SU-DHL-6 (cell line): ENCODE data around the gene KRT32.

Experiments
- EZH2phosphoT487 ChIP-seq: fragments of 200-600 bp; sonication (generic), shearing (Covaris generic); conservative IDR thresholded peaks from 2 replicates; pipeline ENCODE4 v1.6.1; 2018; ENCODE audit warnings: mild to moderate bottlenecking, antibody characterized with exemption, low read length, moderate library complexity, mixed read lengths
- TF ChIP-seq, protein P1 (sequence below): fragments of 200-600 bp; sonication (generic); IDR thresholded peaks from one replicate; pipeline ENCODE4 v1.5.1; 2017; ENCODE audit warnings: antibody characterized with exemption, mild to moderate bottlenecking, low read length, moderate library complexity; ENCODE audit not compliant: insufficient read depth, poor library complexity, severe bottlenecking

DNA sequence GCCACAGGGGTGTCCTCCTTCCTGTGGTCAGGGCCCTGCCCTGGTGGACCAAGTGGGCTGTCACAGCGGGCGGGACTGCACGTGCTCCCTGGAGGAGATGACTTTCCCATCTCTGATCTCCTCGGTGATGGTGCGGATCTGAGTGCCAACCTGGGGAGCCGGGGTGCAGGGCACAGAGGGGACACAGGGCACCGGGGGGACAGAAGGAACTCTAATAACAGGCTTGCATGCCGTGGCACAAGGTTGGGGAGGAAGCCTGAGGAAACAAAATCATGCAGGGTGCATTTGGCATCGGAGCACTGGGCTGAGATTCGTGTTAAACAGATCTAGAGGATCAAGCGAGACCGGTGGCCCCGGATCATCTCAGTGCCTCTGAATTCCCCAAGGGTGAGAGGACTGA, 19.1 kb upstream of the KRT32 start:
- no peak for TF ChIP-seq EZH2phosphoT487
- TF ChIP-seq, protein P1, sequence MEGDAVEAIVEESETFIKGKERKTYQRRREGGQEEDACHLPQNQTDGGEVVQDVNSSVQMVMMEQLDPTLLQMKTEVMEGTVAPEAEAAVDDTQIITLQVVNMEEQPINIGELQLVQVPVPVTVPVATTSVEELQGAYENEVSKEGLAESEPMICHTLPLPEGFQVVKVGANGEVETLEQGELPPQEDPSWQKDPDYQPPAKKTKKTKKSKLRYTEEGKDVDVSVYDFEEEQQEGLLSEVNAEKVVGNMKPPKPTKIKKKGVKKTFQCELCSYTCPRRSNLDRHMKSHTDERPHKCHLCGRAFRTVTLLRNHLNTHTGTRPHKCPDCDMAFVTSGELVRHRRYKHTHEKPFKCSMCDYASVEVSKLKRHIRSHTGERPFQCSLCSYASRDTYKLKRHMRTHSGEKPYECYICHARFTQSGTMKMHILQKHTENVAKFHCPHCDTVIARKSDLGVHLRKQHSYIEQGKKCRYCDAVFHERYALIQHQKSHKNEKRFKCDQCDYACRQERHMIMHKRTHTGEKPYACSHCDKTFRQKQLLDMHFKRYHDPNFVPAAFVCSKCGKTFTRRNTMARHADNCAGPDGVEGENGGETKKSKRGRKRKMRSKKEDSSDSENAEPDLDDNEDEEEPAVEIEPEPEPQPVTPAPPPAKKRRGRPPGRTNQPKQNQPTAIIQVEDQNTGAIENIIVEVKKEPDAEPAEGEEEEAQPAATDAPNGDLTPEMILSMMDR: no peak
